CD4-positive, alpha-beta T cell treated with Interleukin-2 at 100 ng/mL for 4 hours (primary cell): ENCODE data around the gene ANKRD6.
"Not testable (repeated sequence)": the region's sequence is repeated elsewhere in the genome, so short reads cannot be mapped to it uniquely, and the experiment has no call there.

Experiments used
- DNase-seq: peaks from one replicate; pipeline ENCODE4 v3.0.0-alpha.2; 2020; ENCODE audit warnings: low spot score

Gene ANKRD6

DNA sequence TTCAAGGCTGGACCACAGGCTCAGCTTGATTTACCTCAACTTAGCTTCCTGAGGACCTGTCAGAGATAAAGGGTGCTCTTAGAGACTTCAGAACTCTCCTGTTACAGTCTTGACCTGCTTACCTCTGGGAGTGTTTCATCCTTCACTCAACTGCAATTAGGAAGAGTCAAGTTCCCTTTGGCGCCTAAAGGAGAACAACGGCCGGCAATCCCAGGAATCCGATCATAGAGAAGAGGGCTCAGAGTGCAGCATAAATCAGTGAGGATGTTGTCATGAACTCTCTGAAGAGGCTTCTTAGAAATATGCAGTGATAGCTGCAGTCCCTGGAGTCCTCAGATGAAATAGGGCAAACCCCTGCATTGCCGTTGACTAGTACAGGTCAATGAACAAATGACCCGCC is 169.2 kb downstream of the ANKRD6 start:
- DNase-seq, result no peak

DNA sequence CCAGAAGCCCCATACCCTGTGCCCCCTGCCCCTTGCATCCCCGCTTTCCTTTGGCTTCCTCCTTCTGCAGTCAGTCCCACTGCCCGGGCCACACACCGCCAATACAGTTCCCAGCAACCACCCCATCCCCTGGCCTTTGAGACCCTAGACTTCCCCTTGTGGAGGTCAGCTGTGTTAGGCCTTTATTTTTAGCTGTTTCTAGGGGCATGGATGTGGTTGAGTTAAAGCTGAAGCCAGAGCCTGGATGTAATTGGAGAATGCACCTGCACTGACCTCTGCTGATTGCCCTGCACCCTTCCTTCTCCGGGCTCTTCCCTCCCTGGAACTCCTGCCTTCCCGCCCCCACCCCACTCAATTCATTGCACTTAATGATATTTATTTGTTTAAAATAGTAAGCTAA is 171.7 kb downstream of the ANKRD6 start:
- DNase-seq, result no peak

DNA sequence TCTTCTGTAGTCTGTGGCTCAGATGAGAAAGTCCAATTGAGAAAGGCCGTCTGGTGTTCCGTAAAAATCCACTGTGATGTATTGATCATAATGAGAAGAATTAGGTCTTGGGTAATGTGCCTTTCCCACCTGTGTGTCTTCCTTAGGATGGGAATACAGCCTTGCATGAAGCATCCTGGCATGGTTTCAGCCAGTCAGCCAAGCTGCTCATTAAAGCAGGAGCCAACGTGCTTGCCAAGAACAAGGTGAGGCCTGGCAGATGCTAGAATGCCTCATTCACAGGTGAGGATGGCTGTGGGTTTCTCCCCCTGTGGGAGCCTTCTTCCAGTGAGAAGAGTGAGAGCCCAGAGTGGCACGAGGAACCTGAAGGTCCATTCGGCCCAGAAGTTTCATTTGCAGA is 172.9 kb downstream of the ANKRD6 start:
- no peak for DNase-seq

DNA sequence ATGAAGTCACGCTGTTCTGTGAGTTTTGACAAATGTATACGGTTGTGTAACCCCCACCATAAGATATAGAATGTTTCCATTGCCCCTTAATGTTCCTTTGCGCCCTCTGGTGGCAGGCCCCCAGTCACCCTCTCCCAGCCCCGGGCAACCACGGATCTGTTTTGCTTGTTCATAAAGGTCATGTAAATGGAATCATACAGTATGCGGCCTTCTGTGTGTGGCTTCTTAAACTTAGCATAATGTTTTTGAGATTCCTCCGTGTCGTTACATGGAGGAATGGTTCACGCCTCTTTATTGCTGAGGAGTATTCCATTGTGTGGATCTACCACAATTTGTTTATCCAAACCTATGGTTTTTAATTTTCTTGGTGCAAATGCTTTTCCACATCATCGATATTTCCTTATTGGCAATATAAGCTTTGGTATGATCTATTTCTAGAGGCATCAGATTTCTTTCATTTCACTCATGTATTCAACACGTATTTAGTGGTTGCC is 177.2 kb downstream of the ANKRD6 start:
- DNase-seq, result peak; percentile 80

DNA sequence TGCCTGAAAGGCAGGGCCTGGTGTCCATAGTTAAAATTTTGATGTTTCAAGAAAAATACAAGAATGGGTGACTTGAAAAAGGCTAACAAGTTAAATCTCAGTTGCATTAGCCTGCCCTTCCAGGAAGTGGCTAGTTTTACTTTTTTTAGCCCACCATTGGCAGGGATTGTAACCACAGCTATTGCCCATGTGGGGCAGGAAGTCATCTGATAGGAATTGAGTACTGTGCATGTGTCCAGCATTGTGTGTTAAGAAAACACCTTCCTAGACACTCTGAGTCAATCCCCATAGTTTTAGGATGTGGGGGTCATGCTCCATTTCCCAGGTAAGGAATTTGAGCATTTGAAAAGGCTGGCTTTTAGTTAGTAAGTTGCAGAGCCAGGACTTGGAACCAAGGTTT is 178.7 kb downstream of the ANKRD6 start:
- DNase-seq, result no peak

DNA sequence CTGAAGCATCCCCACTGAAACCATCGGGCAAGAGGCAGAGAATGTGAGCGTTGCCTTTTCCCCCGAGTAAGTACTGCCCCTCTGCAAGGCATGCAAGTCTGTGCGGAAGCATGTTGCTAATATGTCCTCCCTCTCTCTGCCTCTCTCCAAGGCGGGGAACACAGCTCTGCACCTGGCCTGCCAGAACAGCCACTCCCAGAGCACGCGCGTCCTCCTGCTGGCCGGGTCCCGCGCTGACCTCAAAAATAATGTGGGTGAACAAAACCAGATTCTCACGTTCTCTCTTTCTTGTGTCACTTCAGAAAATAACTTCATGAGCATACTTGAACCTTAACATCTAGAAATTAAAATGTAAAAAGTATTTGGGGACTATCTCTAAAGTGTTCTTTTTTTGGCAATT is 179.2 kb downstream of the ANKRD6 start:
- DNase-seq, result no peak

DNA sequence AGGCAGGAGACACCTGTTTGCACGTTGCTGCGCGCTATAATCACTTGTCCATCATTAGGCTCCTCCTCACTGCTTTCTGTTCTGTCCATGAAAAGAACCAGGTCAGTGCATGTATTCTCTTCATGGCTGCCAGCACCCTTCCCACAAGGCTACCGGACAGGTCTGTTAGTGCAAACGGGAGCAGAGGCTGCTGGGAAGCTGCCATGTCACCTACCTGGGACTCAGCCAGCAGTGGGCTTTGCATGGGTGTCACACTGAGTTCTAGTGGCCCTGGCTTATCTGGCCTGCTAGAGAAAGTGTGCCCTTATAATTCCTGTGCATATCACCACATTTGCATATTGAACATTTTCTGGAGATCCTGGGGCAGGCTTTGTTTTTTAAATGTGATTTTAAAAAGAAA is 180.8 kb downstream of the ANKRD6 start:
- DNase-seq, result no peak

DNA sequence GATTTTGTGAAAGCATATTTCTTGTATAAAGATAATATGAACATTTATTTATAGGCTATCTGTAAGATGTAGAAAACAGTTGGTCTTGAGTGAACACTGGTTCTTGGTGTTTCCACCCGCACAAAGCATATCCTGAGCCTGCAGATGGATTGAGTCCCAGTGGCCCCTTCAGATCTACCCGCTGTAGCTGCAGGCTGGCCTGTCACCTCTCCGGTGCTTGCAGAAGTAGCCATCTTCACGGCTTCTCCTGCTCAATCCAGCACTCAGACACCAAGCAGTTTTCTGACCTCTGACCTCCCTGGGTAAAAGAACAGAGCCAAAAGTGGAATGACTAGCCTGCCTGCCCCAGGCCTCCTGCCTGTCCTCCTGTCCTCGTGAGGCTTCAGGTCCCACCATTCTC is 182.9 kb downstream of the ANKRD6 start:
- DNase-seq, result no peak

DNA sequence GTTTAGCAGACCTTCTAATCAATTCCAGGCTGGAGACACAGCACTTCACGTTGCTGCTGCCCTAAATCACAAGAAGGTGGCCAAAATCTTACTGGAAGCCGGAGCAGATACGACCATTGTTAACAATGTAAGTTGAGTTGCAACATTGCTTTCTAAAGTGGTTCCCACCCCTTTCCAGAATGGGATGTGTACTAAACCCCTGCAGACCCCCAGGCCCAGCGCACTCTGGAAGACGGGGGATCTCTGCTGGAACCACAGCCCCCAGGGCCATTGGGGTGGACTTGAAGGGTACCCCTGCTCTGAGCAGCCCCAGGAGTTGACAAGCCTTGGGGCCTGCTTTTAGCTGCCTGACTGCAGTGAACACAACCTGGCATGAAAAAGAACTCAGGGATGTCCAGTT is 183.6 kb downstream of the ANKRD6 start:
- no peak for DNase-seq

DNA sequence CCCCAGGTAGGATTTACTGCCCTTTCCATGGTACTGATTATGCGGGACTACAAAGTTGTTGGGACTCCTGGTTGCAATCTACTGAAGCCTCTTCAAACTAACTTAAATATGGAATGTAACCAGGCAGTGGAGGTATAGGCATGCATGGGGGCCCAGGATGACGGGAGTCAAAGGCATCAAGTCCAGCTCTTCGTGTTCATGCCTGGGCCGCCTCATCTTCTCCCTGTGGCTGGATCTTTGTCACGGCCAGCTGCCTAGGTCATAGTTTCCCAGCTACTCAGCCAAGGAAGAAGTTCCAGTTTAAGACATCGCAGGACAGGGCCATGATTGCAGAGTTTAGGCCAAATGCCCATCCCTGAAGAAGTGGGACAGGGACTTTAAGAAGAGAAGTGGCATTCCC is 185.1 kb downstream of the ANKRD6 start:
- no peak for DNase-seq

DNA sequence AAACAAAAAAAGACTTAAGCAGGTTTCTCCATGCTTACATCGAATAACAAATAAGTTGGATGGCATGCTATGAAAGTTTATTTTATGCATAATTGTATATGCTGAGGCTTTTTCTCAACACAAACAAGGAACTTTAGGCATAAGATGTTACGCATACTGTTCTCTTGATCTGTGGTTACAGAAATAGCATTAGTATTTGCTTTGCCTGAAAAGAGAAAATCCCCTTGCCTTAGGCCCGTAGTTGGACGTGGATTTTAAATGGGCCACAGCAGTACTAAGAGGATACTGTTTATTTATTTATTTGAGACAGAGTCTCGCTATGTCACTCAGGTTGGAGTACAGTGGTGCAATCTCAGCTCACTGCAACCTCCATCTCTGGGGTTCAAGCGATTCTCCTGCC is 186.6 kb downstream of the ANKRD6 start:
- no peak for DNase-seq

DNA sequence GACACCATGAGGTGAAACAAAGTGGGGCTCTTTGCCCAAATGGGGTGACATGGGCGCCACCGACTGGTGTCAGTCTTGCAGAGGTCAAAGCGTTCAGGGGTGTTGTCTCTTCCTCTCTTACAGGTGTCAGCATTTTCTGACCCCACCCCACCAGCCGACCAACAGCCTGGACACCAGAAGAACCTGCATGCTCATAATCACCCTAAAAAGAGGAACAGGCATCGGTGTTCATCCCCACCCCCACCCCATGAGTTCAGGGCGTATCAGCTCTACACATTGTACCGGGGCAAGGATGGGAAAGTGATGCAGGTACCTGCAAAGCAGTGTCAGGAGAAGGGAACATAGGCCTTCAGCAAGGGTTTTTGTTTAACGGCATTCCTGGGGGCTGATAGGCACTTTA is 190.8 kb downstream of the ANKRD6 start:
- no peak for DNase-seq

DNA sequence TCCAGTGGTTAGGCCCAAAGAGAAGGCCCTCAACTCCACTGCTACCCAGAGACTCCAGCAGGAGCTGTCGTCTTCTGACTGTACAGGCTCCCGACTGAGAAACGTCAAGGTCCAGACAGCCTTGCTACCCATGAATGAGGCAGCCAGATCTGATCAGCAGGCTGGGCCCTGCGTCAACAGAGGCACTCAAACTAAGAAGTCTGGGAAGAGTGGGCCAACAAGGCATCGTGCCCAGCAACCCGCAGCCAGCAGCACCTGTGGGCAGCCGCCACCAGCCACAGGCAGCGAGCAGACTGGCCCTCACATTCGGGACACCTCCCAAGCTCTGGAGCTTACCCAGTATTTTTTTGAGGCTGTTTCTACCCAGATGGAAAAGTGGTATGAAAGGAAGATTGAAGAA is 197.5 kb downstream of the ANKRD6 start:
- DNase-seq, result no peak

DNA sequence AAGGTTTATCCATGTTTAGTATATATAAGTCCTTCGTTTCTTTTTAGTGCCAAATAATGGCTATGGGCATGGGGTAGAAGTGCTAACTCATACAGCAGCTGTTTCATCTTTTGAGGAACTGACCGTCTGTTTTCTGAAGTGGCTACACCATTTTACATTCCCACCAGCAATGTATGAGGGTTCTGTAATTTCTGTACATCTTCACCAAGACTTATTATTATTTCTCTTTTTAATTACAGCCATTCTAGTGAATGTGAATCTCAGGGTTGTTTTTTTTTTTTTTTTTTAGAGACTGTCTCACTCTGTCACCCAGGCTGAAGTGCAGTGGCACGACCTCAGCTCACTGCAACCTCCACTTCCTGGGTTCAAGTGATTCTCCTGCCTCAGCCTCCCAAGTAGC is 203.5 kb downstream of the ANKRD6 start:
- not testable (repeated sequence) for DNase-seq

DNA sequence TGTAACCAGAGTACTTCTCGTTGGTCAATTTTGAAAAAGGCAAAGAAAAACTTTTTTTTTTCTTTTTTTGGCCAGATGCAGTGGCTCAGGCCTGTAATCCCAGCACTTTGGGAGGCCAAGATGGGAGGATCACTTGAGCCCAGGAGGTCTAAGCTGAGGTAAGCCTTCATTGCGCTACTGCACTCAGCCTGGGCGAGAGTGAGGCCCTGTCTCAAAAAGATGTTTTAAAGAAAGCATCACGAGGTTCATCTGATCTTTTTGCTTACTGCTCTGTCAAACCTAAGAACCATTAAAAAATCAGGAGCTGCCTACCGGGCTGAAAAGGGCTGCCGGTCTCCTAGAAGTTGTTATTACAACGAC is 205.0 kb downstream of the ANKRD6 start:
- DNase-seq, result no peak

DNA sequence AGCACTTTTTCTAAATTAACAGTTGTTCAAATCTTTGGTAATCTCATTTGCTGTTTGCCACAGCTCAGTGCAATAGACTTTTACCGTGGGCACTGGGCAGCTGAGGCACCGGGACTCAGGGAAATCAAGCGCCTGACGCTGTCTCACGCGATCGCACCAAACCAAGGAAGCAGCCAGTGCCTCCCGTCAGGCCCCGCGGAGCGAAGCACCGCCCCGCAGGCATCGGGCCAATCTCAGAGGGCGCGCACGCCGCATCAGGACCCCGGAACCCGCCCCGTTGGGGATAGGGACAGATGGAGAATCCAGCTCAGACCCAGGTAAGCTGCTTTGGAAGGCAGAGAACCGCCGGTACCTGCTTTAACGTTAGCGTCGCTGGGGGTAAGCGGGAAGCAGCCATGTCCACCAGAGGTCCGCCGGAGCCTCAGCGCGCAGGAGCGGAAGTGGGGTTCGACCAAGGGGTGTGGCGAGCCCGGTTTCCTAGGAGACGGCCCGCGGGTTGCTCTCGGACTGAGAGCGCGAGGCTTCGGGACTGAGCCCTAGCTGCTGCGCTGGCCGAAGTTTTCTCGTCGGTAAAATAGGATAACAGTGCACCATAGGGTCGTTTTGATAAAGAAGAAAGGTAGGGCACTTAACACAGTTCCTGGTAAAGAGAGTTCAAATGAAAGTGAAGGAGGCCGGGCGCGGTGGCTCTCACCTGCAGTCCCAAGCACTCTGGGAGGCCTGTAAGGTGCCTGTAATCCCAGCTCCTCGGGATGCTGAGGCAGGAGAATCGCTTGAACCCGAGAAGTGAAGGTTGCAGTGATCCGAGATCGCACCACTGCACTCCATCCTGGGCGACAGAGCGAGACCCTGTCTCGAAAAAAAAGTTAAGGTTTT is 205.6 kb downstream of the ANKRD6 start, which contains the start of gene LYRM2:
Gene LYRM2 (minus strand): TSS at position 428 of the 876 bp plus-strand sequence. CDS start 31 bp downstream, at position 397.
- DNase-seq, result peak; percentile 89

DNA sequence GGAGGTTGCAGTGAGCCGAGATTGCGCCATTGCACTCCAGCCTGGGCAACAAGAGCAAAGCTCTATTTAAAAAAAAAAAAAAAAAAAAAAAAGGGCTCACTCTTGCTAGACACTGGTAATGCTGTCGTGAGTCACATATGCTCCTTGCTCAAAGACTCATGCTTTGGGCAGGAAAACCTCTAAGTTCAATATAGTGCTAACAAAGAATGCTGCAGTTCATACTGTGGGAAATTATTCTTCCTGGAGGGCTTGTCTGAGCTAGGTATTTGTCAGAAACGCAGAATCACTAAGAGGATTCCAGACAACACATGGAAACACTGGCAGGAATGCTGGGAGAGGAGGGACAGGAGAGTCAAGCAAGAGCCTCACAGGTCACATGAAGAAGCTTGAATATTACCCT is 207.9 kb downstream of the ANKRD6 start:
- no peak for DNase-seq

DNA sequence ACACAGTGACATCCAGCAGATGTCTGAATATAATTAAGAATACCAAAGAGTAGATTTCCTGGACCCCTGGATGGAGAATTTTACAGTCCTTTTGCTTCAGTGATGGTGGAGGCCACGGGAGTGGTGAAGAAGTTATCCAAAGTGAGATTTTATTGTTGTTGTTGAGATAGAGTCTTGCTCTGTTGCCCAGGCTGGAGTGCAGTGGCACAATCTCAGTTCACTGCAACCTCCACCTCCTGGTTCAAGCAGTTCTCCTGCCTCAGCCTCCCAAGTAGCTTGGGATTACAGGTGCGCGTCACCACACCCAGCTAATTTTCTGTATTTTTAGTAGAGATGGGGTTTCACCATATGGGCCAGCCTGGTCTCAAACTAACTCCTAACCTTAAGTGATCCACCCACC is 208.6 kb downstream of the ANKRD6 start:
- DNase-seq, result not testable (repeated sequence)

DNA sequence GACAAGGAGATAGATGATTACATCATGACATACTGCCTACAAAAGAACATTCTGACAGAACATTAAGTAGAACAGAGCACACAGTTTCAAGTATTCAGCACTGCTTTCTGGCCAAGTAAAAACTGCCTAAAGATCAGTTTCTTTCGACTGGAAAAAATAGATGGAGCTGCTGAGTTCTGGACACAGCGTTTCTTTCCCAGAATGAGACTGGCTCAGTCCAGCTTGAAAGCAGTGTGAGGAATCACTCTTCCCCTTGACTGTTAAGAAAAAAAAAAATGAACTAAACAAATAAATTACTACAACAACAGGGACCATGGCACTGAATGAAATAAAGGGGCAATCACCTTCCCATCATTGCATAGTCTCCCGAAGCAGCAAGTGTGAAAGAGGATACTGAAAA is 210.0 kb downstream of the ANKRD6 start:
- DNase-seq, result no peak

DNA sequence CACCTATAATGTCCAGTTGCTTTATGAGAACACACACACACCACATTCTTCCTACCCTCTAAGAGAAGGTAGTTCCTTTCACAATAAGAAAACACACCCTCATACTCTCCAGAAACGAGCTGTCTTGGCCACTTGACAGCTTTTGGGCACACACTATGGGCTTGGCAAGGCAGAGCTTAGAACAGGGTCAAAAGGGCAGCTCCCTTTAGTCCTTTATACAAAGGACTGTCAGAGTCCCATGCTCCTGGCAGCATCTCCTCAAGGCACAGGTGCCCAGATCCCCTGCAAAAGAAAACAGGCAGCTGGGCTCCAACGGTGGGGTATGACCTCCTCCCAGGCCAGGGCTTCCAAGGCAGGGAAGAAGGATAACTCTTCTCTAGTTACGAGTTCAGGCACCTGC is 210.5 kb downstream of the ANKRD6 start:
- DNase-seq, result no peak

DNA sequence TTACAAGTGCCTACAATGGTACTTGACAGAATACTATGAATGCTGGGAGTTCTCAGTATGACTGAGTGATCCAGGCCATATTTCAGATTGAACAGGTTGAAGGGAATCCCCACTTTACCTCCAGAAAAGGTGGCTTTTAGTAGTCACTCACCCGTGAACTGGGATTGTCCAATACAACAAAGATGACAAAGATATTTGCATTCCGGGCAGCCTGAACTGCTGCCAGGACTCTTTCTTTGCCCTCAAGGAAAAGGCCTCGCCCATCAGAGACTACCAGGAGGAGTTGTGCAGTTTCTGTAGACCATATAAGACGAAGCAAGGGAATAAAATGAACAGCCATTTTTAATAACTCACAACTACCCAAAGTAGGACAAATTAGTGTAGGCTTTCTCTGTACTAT is 211.9 kb downstream of the ANKRD6 start:
- DNase-seq, result no peak

DNA sequence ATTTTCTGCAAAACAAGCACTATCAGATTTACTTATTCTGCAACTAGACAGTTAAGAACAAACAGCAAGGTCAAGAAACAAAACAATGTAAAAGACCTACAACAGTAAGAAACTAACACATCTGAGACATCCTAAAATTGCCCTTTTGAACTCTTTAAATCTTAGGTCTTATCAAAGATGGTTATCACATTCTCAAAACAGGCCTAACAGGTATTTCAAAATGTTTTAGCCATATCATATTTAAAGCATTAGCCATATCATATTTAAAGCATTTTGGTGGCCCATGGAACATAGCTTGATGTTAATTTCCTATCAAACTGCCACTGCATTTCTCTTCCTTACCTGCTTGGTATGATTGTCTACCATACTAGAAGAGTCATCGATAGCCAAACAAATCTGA is 216.7 kb downstream of the ANKRD6 start:
- DNase-seq, result no peak

DNA sequence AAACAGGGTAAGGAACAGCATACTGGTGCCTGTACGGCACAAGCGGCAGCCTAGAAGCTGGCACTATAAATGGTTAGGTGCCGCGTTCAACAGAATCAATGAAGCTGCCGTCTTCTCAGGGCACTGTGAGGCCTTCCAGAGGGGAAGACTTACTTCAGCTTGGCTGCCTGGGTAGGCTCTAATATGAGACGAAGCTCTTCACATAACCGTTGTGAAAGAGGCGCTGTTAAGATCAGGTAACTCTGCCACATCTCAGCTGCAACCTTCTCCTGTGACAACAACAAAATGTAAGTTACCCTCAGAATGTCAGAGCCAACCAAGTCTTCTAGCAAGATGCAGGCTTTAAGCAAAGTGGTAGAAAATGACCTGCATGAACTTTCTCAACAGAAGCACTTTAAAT is 217.6 kb downstream of the ANKRD6 start:
- DNase-seq, result no peak

DNA sequence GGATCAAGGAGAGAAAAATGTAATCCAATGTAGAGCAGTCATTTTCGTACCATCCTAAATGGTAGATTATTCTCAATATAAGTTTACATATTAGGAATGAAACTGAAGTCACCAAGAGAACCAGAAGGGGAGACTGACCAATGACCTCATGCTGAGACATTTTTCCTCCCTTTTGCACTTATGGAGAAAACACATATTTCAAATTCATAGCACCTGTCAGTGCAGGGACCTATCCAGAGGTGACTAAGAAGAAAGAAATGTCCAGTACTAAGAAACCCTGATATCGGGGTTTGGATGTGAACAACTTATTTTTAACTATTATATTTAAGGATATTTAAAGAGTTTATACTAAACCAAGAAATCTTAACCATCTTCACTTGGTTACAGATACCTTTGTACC is 222.2 kb downstream of the ANKRD6 start:
- DNase-seq, result no peak
